ENCODE results near the gene PAK5. TPM values are rescaled to one million over a fixed set of nuclear protein-coding genes. Genes with fewer than 3 reads are reported as not detected.

The PAK5 gene
- polyA plus RNA-seq, 1 donor (not counting 4 experiments of a cell fraction or from before 2014, with no cell fraction given): not detected

DNA sequence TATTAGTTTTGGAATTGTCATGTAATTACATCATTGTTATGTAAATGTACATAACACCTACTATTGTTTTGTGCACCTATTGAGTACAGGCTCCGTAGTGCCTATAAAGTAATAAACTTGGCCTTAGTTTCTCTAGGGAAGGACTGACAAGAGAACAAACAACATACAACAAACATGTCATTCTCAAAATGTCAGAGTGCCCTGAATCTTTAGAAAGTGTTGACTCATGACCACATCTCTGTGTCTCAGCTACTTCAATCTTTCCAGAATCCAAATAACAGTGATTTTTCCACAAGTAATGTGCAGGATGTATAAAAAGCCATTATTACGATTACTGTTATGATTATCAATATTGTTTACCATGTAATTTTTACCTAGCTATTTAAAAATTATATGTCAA, 307.3 kb downstream of the PAK5 start:
- no peak for FAIRE-seq

DNA sequence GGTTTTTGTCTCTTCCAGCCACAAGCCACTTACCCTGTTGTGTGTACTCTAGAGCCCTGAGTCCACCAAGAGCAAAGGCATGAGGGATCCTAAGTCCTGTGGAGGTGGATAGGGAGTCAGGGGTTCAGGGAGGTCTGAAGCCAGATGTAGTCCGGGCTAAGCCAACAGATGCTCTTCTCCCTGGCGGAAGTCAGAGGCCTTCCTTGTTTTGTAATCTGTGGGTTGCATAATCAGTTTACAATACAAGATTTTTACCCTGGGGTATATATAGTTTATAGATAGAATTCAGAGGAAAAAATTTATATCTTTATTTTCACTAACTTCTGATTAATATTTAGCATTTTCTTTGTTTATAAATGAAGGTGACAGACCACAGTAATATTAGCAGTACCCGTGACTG, 315.2 kb downstream of the PAK5 start:
- DNase-seq (ENCODE audit: low read depth, low spot score): no peak
- no peak for FAIRE-seq
- dilution Hi-C loops (cut with MboI; ENCODE audit: extremely low pct_ligation_motif_present, low sequenced_read_pairs): no loop called here

More for the DNA sequence above, 307.3 kb downstream of the PAK5 start:
- Histone ChIP-seq H3K79me2 (ENCODE audit: control insufficient read depth, insufficient read depth, low read length) (no peaks in the 10 kb centered on the region), H3K9ac (ENCODE audit: control insufficient read depth, extremely low read depth, insufficient read depth, low read length) (no peak overlapping the region), H3K27me3 (ENCODE audit: control insufficient read depth, extremely low read depth, insufficient read depth, low read length) (no peaks in the 10 kb centered on the region), H3K9me1 (ENCODE audit: control insufficient read depth, extremely low read depth, insufficient read depth, low read length) (no peaks in the 10 kb centered on the region), H3K4me3 (ENCODE audit: control insufficient read depth in 2 of 3, extremely low read depth in 1 of 3, insufficient read depth in 2 of 3, low read depth in 1 of 3, low read length in 3 of 3) (no peak overlapping the region), H4K20me1 (ENCODE audit: control insufficient read depth, extremely low read depth, insufficient read depth, low read length) (no peaks in the 10 kb centered on the region), H3K36me3 (ENCODE audit: control insufficient read depth in 2 of 2, extremely low read depth in 1 of 2, insufficient read depth in 2 of 2, low read length in 2 of 2) (no peaks in the 10 kb centered on the region), H3K9me3 (ENCODE audit: control insufficient read depth, low read depth, low read length) (no peaks in the 10 kb centered on the region), H3K27ac (ENCODE audit: control insufficient read depth, insufficient read depth, low read length) (no peak overlapping the region), H2AFZ (ENCODE audit: control insufficient read depth, low read length) (no peak overlapping the region), H3K4me2 (ENCODE audit: control insufficient read depth, extremely low read depth, insufficient read depth, low read depth, low read length) (no peak overlapping the region), H3K4me1 (ENCODE audit: control insufficient read depth, extremely low read depth, insufficient read depth, low read length) (no peaks in the 10 kb centered on the region)
- dilution Hi-C loops (cut with MboI; ENCODE audit: extremely low pct_ligation_motif_present, low sequenced_read_pairs): no loop called here
- DNase-seq (ENCODE audit: low read depth, low spot score): no peak
- TF ChIP-seq, protein P1, sequence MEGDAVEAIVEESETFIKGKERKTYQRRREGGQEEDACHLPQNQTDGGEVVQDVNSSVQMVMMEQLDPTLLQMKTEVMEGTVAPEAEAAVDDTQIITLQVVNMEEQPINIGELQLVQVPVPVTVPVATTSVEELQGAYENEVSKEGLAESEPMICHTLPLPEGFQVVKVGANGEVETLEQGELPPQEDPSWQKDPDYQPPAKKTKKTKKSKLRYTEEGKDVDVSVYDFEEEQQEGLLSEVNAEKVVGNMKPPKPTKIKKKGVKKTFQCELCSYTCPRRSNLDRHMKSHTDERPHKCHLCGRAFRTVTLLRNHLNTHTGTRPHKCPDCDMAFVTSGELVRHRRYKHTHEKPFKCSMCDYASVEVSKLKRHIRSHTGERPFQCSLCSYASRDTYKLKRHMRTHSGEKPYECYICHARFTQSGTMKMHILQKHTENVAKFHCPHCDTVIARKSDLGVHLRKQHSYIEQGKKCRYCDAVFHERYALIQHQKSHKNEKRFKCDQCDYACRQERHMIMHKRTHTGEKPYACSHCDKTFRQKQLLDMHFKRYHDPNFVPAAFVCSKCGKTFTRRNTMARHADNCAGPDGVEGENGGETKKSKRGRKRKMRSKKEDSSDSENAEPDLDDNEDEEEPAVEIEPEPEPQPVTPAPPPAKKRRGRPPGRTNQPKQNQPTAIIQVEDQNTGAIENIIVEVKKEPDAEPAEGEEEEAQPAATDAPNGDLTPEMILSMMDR (optimal IDR thresholded peaks at IDR 0.05 in 1 of 3, IDR thresholded peaks at IDR 0.05 in 1 of 3, conservative IDR thresholded peaks at IDR 0.05 in 1 of 3; ENCODE audit: extremely low read depth in 1 of 3, insufficient read depth in 2 of 3, low read length in 3 of 3): no peak
- no peak for TF ChIP-seq EZH2 (IDR thresholded peaks at IDR 0.05; ENCODE audit: low read length)

More for the DNA sequence above, 315.2 kb downstream of the PAK5 start:
- no peak overlapping the region for H3K4me2 ChIP-seq (ENCODE audit: control insufficient read depth, extremely low read depth, insufficient read depth, low read depth, low read length)
- H3K9me3 ChIP-seq (ENCODE audit: control insufficient read depth, low read depth, low read length): no peaks in the 10 kb centered on the region
- H2AFZ ChIP-seq (ENCODE audit: control insufficient read depth, low read length): no peak overlapping the region
- H3K27ac ChIP-seq (ENCODE audit: control insufficient read depth, insufficient read depth, low read length): no peak overlapping the region
- no peaks in the 10 kb centered on the region for H3K79me2 ChIP-seq (ENCODE audit: control insufficient read depth, insufficient read depth, low read length)
- H3K9ac ChIP-seq (ENCODE audit: control insufficient read depth, extremely low read depth, insufficient read depth, low read length): no peak overlapping the region
- TF ChIP-seq, protein P1 (optimal IDR thresholded peaks at IDR 0.05 in 1 of 3, IDR thresholded peaks at IDR 0.05 in 1 of 3, conservative IDR thresholded peaks at IDR 0.05 in 1 of 3; ENCODE audit: extremely low read depth in 1 of 3, insufficient read depth in 2 of 3, low read length in 3 of 3): no peak
- no peak for TF ChIP-seq EZH2 (IDR thresholded peaks at IDR 0.05; ENCODE audit: low read length)
- no peak overlapping the region for H3K4me3 ChIP-seq (ENCODE audit: control insufficient read depth in 2 of 3, extremely low read depth in 1 of 3, insufficient read depth in 2 of 3, low read depth in 1 of 3, low read length in 3 of 3)
- no peaks in the 10 kb centered on the region for H4K20me1 ChIP-seq (ENCODE audit: control insufficient read depth, extremely low read depth, insufficient read depth, low read length)
- no peaks in the 10 kb centered on the region for H3K27me3 ChIP-seq (ENCODE audit: control insufficient read depth, extremely low read depth, insufficient read depth, low read length)
- H3K9me1 ChIP-seq (ENCODE audit: control insufficient read depth, extremely low read depth, insufficient read depth, low read length): no peaks in the 10 kb centered on the region
- no peaks in the 10 kb centered on the region for H3K4me1 ChIP-seq (ENCODE audit: control insufficient read depth, extremely low read depth, insufficient read depth, low read length)
- H3K36me3 ChIP-seq (ENCODE audit: control insufficient read depth in 2 of 2, extremely low read depth in 1 of 2, insufficient read depth in 2 of 2, low read length in 2 of 2): no peaks in the 10 kb centered on the region
